ENCODE results near the gene TNFRSF6B.
"Not testable (repeated sequence)": the region's sequence is repeated elsewhere in the genome, so short reads cannot be mapped to it uniquely, and the experiment has no call there.

TNFRSF6B gene

GRCh38 chr20:63661959-63662812 is 34.3 kb upstream of the TNFRSF6B start:
- DNase-seq (ENCODE audit: extremely low read depth in 1 of 2, low read depth in 1 of 2): no peak

- DNase-seq (ENCODE audit: extremely low read depth in 1 of 2, low read depth in 1 of 2): no peak
These were observed 33.7 kb upstream of the TNFRSF6B start for GRCh38 chr20:63662813-63663189.

- no peak for DNase-seq (ENCODE audit: extremely low read depth in 1 of 2, low read depth in 1 of 2)
These were observed 33.0 kb upstream of the TNFRSF6B start for GRCh38 chr20:63663332-63664066.

- DNase-seq (ENCODE audit: extremely low read depth in 1 of 2, low read depth in 1 of 2): no peak
These were observed 32.2 kb upstream of the TNFRSF6B start for GRCh38 chr20:63664143-63664851.

- no peak for DNase-seq (ENCODE audit: extremely low read depth in 1 of 2, low read depth in 1 of 2)
These were observed 31.4 kb upstream of the TNFRSF6B start for GRCh38 chr20:63664861-63665594.

GRCh38 chr20:63665708-63666107 is 30.7 kb upstream of the TNFRSF6B start:
- no peak for DNase-seq (ENCODE audit: extremely low read depth in 1 of 2, low read depth in 1 of 2)

- no peak for DNase-seq (ENCODE audit: extremely low read depth in 1 of 2, low read depth in 1 of 2)
These were observed 28.6 kb upstream of the TNFRSF6B start for GRCh38 chr20:63667858-63668257.

- no peak for DNase-seq (ENCODE audit: extremely low read depth in 1 of 2, low read depth in 1 of 2)
These were observed 28.1 kb upstream of the TNFRSF6B start for GRCh38 chr20:63668351-63668750.

GRCh38 chr20:63671695-63672094 is 24.8 kb upstream of the TNFRSF6B start:
- DNase-seq (ENCODE audit: extremely low read depth in 1 of 2, low read depth in 1 of 2): not testable (repeated sequence)

GRCh38 chr20:63672666-63673065 is 23.8 kb upstream of the TNFRSF6B start:
- no peak for DNase-seq (ENCODE audit: extremely low read depth in 1 of 2, low read depth in 1 of 2)

- DNase-seq (ENCODE audit: extremely low read depth in 1 of 2, low read depth in 1 of 2): no peak
These were observed 22.5 kb upstream of the TNFRSF6B start for GRCh38 chr20:63673951-63674350.

- DNase-seq (ENCODE audit: extremely low read depth in 1 of 2, low read depth in 1 of 2): no peak
These were observed 20.6 kb upstream of the TNFRSF6B start for GRCh38 chr20:63675681-63676368.

- DNase-seq (ENCODE audit: extremely low read depth in 1 of 2, low read depth in 1 of 2): no peak
These were observed 18.4 kb upstream of the TNFRSF6B start for GRCh38 chr20:63678071-63678470.

- DNase-seq (ENCODE audit: extremely low read depth in 1 of 2, low read depth in 1 of 2): no peak
These were observed 17.6 kb upstream of the TNFRSF6B start for GRCh38 chr20:63678667-63679465.

GRCh38 chr20:63679799-63680305 is 16.6 kb upstream of the TNFRSF6B start:
- DNase-seq (ENCODE audit: extremely low read depth in 1 of 2, low read depth in 1 of 2): no peak

GRCh38 chr20:63680427-63680826 is 16.0 kb upstream of the TNFRSF6B start:
- no peak for DNase-seq (ENCODE audit: extremely low read depth in 1 of 2, low read depth in 1 of 2)

- no peak for DNase-seq (ENCODE audit: extremely low read depth in 1 of 2, low read depth in 1 of 2)
These were observed 15.4 kb upstream of the TNFRSF6B start for GRCh38 chr20:63680857-63681608.

- no peak for DNase-seq (ENCODE audit: extremely low read depth in 1 of 2, low read depth in 1 of 2)
These were observed 14.8 kb upstream of the TNFRSF6B start for GRCh38 chr20:63681609-63682142.

Measured in stimulated activated CD8-positive, alpha-beta memory T cell treated with anti-CD3 and anti-CD28 coated beads, Interleukin-7, amount 100 ng/mL, for 48 hours (primary cell).